Motor neuron (in vitro differentiated cells): Measurements from ENCODE around the gene BIN1. TPM values are rescaled to one million over a fixed set of nuclear protein-coding genes. Genes with fewer than 3 reads are reported as not detected.

Experiments used
- ATAC-seq, 8 experiments: fragments of 200-7000 bp; cut with Tn5 transposase; replicated peaks in 6 of 8; 2 replicates each; pipeline ENCODE4 v1.8.0; 2021; ENCODE audit warnings: mild to moderate bottlenecking in 8 of 8, moderate library complexity in 8 of 8
- H3K27ac ChIP-seq, 2 donors: fragments of 250-450 bp; sonication (Bioruptor Pico); 2 replicates each; pipeline ENCODE4 v1.9.0; 2021; ENCODE audit warnings: antibody characterized with exemption in 2 of 2, mild to moderate bottlenecking in 2 of 2, moderate library complexity in 1 of 2
- H3K4me1 ChIP-seq, 2 donors: fragments of 250-450 bp; sonication (Bioruptor Pico); replicated peaks in 1 of 2; 2 replicates each; pipeline ENCODE4 v1.6.1; 2021; ENCODE audit warnings: antibody characterized with exemption in 2 of 2, mild to moderate bottlenecking in 2 of 2, moderate library complexity in 1 of 2
- H3K4me3 ChIP-seq, 5 donors: fragments of 250-450 bp; sonication (Bioruptor Pico); 2 replicates each; pipeline ENCODE4 v1.9.0; 2021; ENCODE audit warnings: antibody characterized with exemption in 5 of 5, mild to moderate bottlenecking in 5 of 5, moderate library complexity in 4 of 5
- WGBS, 10 experiments: fragments of 450-650 bp; shearing (Covaris generic); methylation state at CpG; one replicate each; pipeline ENCODE4 v1.0.0; 2022; 5-methylcytosine and 5-hydroxymethylcytosine counted together
- in situ Hi-C, 9 experiments: fragments of 400-800 bp; cut with MboI; loops; one replicate each; pipeline ENCODE4 v1.15.0; 2021; ENCODE audit warnings: low sequenced_read_pairs in 9 of 9, low pct_unique_long_range_greater_than_20kb in 2 of 9; ENCODE audit not compliant: unreplicated experiment in 9 of 9
- total RNA-seq, 8 experiments: library from RNA; unstranded; fragments of 300-600 nt; gene quantifications; 2 replicates each; pipeline versions ENCODE4 v1.2.3 to v1.2.4, GENCODE V29; 2022

The BIN1 gene
- total RNA-seq, 8 experiments from 2014 or later: 44.7 to 107 (median 49.6) TPM

- Histone ChIP-seq H3K27ac (peak overlapping the region in 1 of 2 donors; percentile 70), H3K4me1 (peaks cover 19 to 50% of the 10 kb centered on the region in 2 donors), H3K4me3 (no peak overlapping the region)
- ATAC-seq: peak in 5 of 8 experiments; percentile 34 to 46 (median 44)
- 60 to 95% (median 86%) methylated on average over 2 to 5 of the region's 24 CpGs; no CpG with 5 or more reads in 6 of the 10 experiments for WGBS, 10 experiments
- in situ Hi-C loops: no loop called here
Observed at GRCh38 chr2:127080938-127081755, 25.8 kb downstream of the BIN1 start.

GRCh38 chr2:127080226-127080937 is 26.6 kb downstream of the BIN1 start:
- in situ Hi-C loops: no loop called here
- 83 to 100% (median 94%) methylated on average over 1 to 7 of the region's 14 CpGs; no CpG with 5 or more reads in 6 of the 10 experiments for WGBS, 10 experiments
- Histone ChIP-seq H3K27ac (no peak overlapping the region), H3K4me1 (peaks cover 19 to 44% of the 10 kb centered on the region in 2 donors), H3K4me3 (no peak overlapping the region)
- peak in 1 of 8 experiments; percentile 8 for ATAC-seq

- Histone ChIP-seq H3K27ac (no peak overlapping the region), H3K4me1 (peaks cover 19 to 34% of the 10 kb centered on the region in 2 donors), H3K4me3 (no peak overlapping the region)
- 20 to 100% (median 90%) methylated on average over 1 to 4 of the region's 6 CpGs; no CpG with 5 or more reads in 5 of the 10 experiments for WGBS, 10 experiments
- in situ Hi-C loops: no loop called here
- no peak for ATAC-seq
Observed at GRCh38 chr2:127079358-127079920, 27.5 kb downstream of the BIN1 start.

GRCh38 chr2:127078666-127079270 is 28.2 kb downstream of the BIN1 start:
- Histone ChIP-seq H3K4me1 (peaks cover 19 to 29% of the 10 kb centered on the region in 2 donors), H3K27ac (no peak overlapping the region), H3K4me3 (no peak overlapping the region)
- WGBS, 10 experiments: 0 to 83% methylated on average over 1 of the region's 5 CpGs; no CpG with 5 or more reads in 8 of the 10 experiments
- ATAC-seq: no peak
- in situ Hi-C loops: no loop called here

- WGBS, 10 experiments: 100% methylated on average over 1 of the region's 5 CpGs; no CpG with 5 or more reads in 9 of the 10 experiments
- ATAC-seq: no peak
- no peak overlapping the region for H3K4me3 ChIP-seq
- no peak overlapping the region for H3K27ac ChIP-seq
- H3K4me1 ChIP-seq: peaks cover 19 to 27% of the 10 kb centered on the region in 2 donors
- in situ Hi-C loops: no loop called here
Observed at GRCh38 chr2:127078028-127078427, 28.9 kb downstream of the BIN1 start.

- no peak for ATAC-seq
- Histone ChIP-seq H3K27ac (no peak overlapping the region), H3K4me1 (peaks cover 11 to 17% of the 10 kb centered on the region in 2 donors), H3K4me3 (no peak overlapping the region)
- WGBS, 10 experiments: 100% methylated on average over 1 of the region's 11 CpGs; no CpG with 5 or more reads in 8 of the 10 experiments
- in situ Hi-C loops: no loop called here
Observed at GRCh38 chr2:127076924-127077323, 30.0 kb downstream of the BIN1 start.

GRCh38 chr2:127076290-127076689 is 30.7 kb downstream of the BIN1 start:
- no peak overlapping the region for H3K27ac ChIP-seq
- no peak overlapping the region for H3K4me3 ChIP-seq
- 67 to 100% (median 100%) methylated on average over 1 to 4 of the region's 5 CpGs; no CpG with 5 or more reads in 6 of the 10 experiments for WGBS, 10 experiments
- ATAC-seq: no peak
- peaks cover 5 to 11% of the 10 kb centered on the region in 2 donors for H3K4me1 ChIP-seq
- in situ Hi-C loops: no loop called here

- Histone ChIP-seq H3K27ac (no peak overlapping the region), H3K4me3 (no peak overlapping the region), H3K4me1 (peaks cover under 1 to 6% of the 10 kb centered on the region in 2 donors)
- 80% methylated on average over 1 of the region's 6 CpGs; no CpG with 5 or more reads in 9 of the 10 experiments for WGBS, 10 experiments
- ATAC-seq: no peak
- in situ Hi-C loops: no loop called here
Observed at GRCh38 chr2:127075821-127076220, 31.1 kb downstream of the BIN1 start.

- ATAC-seq: peak in 1 of 8 experiments; percentile 22
- in situ Hi-C loops: loop anchor here in 1 of 9 experiments (25.0 kb wide), 1 partner anchor 87 kb away; no protein-coding TSS in a partner anchor
- no peak overlapping the region for H3K27ac ChIP-seq
- no peak overlapping the region for H3K4me3 ChIP-seq
- 92 to 100% methylated on average over 2 of the region's 3 CpGs; no CpG with 5 or more reads in 8 of the 10 experiments for WGBS, 10 experiments
- H3K4me1 ChIP-seq: peaks cover 0 to 3% of the 10 kb centered on the region in 2 donors
Observed at GRCh38 chr2:127074936-127075335, 32.0 kb downstream of the BIN1 start.

GRCh38 chr2:127074358-127074757 is 32.6 kb downstream of the BIN1 start:
- H3K27ac ChIP-seq: no peak overlapping the region
- H3K4me3 ChIP-seq: no peak overlapping the region
- in situ Hi-C loops: loop anchor here in 1 of 9 experiments (25.0 kb wide), 1 partner anchor 88 kb away; no protein-coding TSS in a partner anchor
- H3K4me1 ChIP-seq: no peaks in the 10 kb centered on the region
- ATAC-seq: peak in 4 of 8 experiments; percentile 18 to 44 (median 20)
- 83 to 91% methylated on average over 1 to 3 of the region's 3 CpGs; no CpG with 5 or more reads in 8 of the 10 experiments for WGBS, 10 experiments

GRCh38 chr2:127072970-127073369 is 34.0 kb downstream of the BIN1 start:
- ATAC-seq: peak in 7 of 8 experiments; percentile 11 to 79 (median 40)
- in situ Hi-C loops: loop anchor here in 1 of 9 experiments (25.0 kb wide), 1 partner anchor 89 kb away; no protein-coding TSS in a partner anchor
- 74 to 93% methylated on average over 5 to 7 of the region's 15 CpGs; no CpG with 5 or more reads in 8 of the 10 experiments for WGBS, 10 experiments
- no peak overlapping the region for H3K4me3 ChIP-seq
- peaks cover under 1 to 3% of the 10 kb centered on the region in 2 donors for H3K4me1 ChIP-seq
- H3K27ac ChIP-seq: no peak overlapping the region

GRCh38 chr2:127072396-127072795 is 34.6 kb downstream of the BIN1 start:
- Histone ChIP-seq H3K4me3 (no peak overlapping the region), H3K27ac (no peak overlapping the region), H3K4me1 (peaks cover 5 to 8% of the 10 kb centered on the region in 2 donors)
- 0 to 100% (median 100%) methylated on average over 1 to 3 of the region's 9 CpGs; no CpG with 5 or more reads in 3 of the 10 experiments for WGBS, 10 experiments
- in situ Hi-C loops: loop anchor here in 1 of 9 experiments (25.0 kb wide), 1 partner anchor 90 kb away; no protein-coding TSS in a partner anchor
- ATAC-seq: no peak
